Measurements from ENCODE around the gene AFTPH. TPM values are rescaled to one million over a fixed set of nuclear protein-coding genes. Genes with fewer than 3 reads are reported as not detected.

The AFTPH gene
- total and polyA plus RNA-seq, 9 of the 15 experiments (the other 6 are each of a cell fraction or from before 2014, with no cell fraction given) = 8.0 to 26.2 (median 13.8) TPM

DNA sequence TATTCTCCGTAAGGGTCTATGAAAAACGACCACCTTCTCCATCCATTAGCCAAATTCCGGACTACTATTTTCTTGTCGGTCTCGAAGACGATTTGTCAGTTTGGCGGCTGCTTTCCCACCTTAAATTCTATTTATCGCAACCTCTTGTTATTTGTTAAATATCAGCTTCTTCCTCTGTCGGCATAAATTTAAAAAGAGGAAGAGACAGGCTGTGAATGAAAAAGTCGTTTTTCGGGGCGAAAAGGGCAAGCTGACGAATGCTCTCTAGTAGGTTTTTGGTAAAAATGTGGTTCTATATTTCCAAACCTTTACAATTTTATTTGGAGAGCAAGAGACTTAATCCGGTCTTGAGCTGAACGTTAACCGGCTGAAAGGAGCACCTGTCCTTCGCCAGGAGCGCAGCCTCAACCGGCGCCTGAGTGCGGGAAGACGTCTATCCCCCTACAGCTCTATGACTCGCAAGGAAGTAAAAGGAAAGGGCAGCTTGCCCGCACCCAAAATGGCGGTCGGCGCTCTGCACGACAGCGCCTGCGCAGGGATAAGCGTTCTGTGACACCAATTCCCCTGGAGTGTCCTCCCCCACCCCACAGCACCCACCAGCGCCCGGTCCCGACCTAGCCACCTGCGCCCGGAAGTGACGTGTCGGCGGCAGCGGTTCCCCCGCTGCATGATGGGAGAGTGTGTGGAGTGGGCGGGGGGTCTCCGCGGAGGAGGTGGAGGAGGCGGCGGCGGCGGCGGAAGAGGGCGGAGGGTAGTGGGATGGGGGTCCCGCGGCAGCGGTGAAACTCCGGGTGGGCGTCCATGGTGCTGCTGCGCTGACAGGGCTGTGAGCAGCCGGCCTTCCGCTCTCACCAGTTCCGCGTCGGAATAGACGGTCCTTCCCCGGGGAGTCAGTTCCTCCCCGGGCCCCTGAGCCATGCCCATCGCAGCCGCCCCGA is at the start of gene AFTPH (continued):
- TF ChIP-seq MGA (IDR thresholded peaks at IDR 0.05) (peak; percentile 34; the same call in 1 of the 2 replicates), BRCA1 (IDR thresholded peaks at IDR 0.05) (no peak), BRCA1 (CRISPR knock-in tag; IDR thresholded peaks at IDR 0.05) (no peak), PHF8 (IDR thresholded peaks at IDR 0.05; ENCODE audit: borderline replicate concordance, low read length) (peak; percentile 92), ZNF408 (CRISPR knock-in tag; IDR thresholded peaks at IDR 0.05; ENCODE audit: low read depth) (no peak), NR1H2 (CRISPR knock-in tag; IDR thresholded peaks at IDR 0.05) (no peak), ZNF263 (CRISPR knock-in tag; IDR thresholded peaks at IDR 0.05; ENCODE audit: borderline replicate concordance) (0 out of 2 replicates have a peak, but pooled peaks have one; percentile 35), NFE2L1 (tag; IDR thresholded peaks at IDR 0.05; ENCODE audit: borderline replicate concordance, low read depth) (no peak), SAFB2 (IDR thresholded peaks at IDR 0.05; ENCODE audit: borderline replicate concordance, low read depth, low read length, severe bottlenecking) (no peak)
- TF ChIP-seq, protein P1, sequence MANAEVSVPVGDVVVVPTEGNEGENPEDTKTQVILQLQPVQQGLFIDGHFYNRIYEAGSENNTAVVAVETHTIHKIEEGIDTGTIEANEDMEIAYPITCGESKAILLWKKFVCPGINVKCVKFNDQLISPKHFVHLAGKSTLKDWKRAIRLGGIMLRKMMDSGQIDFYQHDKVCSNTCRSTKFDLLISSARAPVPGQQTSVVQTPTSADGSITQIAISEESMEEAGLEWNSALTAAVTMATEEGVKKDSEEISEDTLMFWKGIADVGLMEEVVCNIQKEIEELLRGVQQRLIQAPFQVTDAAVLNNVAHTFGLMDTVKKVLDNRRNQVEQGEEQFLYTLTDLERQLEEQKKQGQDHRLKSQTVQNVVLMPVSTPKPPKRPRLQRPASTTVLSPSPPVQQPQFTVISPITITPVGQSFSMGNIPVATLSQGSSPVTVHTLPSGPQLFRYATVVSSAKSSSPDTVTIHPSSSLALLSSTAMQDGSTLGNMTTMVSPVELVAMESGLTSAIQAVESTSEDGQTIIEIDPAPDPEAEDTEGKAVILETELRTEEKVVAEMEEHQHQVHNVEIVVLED (CRISPR knock-in tag; IDR thresholded peaks at IDR 0.05) = no peak; the same call in 1 of the 2 replicates

All from K562 (cell line).